ENCODE measurements around the gene P4HTM.

The P4HTM gene

DNA sequence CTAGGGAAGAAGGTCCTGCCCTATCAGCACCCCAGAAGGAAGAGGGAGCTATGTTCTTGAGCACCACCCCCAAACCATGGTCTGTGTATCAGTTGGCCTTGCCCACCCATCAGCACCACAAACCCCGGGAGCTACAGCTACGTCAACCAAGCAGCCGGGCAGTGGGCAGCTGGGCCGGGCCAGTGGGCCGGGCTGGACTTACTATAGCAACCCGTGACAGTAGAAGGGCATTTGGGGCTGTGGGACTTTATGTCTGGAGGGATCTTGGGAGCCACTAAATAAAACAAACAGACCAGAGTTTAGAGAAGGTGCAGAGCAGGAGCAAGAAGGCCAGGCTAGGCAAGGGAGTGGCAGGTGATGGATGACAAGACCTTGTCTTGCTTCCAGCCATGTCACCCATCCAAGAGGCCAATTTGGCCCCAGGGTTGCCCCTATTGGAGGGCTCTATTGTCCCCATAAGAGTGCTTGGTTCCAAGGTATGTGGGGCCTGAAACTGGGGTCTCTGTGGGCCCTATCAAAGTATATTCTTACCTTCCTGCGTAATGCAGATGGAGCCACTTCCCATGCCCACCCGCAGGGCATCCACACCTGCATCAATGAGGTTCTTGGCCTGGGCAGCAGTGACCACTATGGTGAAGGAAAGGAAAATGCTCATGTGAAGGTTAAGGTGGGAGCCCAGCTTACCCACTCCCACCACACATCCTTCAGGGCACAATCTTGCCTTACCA, 35.9 kb downstream of the P4HTM start:
- DNase-seq = no peak

DNA sequence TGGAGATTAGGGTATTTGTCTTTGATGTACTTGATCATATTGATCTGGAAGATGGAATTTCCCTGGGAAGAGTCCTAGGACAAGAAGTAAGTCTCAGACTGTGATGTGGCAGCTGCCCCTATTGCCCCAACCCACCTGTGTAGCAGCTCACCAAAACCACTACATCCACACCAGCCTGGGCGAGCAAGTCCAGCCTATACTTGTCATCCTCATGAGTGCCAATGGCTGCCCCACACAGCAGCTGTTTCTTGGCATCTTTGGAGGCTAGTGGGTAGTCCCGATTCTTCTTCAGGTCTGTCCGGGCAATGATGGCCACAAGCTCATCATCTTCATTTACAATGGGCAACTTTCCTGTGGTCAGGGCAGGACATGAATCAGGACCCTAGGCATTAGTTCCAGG, 36.5 kb downstream of the P4HTM start:
- DNase-seq = no peak

DNA sequence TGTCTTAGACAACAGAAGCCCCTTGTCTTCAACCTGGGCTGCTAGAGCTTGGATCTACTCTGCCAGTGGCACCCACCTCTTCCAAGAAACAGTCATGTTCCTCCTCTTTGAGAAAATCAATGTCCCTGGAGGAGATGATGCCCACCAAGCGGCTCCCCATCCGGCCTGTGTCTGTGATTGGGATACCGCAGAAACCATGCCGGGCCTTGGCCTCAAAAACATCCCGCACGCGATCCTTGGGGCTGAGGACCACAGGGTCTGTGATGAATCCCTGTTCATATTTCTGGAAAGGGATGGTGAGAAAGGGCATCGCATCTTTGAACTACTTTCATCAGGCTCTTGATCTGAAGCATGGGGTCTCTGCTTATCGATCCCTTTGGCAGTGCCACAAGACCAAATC, 37.6 kb downstream of the P4HTM start:
- DNase-seq = no peak

DNA sequence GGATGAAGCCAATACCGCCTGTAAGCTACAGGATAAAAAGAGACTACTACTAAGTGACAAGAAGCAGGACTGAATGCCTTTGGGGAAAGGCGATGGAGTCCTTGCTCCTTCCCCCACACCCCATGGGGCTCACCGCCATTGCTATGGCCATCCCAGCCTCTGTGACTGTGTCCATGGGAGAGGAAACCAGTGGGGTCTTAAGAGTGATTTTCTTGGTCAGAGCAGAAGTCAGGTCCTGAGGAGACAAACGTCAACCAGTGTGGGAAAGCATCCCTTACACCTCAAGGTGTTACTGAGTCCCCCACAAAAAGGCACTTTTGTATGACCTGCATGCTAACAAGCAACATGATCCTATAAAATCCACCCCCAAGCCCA, 38.2 kb downstream of the P4HTM start:
- no peak for DNase-seq

DNA sequence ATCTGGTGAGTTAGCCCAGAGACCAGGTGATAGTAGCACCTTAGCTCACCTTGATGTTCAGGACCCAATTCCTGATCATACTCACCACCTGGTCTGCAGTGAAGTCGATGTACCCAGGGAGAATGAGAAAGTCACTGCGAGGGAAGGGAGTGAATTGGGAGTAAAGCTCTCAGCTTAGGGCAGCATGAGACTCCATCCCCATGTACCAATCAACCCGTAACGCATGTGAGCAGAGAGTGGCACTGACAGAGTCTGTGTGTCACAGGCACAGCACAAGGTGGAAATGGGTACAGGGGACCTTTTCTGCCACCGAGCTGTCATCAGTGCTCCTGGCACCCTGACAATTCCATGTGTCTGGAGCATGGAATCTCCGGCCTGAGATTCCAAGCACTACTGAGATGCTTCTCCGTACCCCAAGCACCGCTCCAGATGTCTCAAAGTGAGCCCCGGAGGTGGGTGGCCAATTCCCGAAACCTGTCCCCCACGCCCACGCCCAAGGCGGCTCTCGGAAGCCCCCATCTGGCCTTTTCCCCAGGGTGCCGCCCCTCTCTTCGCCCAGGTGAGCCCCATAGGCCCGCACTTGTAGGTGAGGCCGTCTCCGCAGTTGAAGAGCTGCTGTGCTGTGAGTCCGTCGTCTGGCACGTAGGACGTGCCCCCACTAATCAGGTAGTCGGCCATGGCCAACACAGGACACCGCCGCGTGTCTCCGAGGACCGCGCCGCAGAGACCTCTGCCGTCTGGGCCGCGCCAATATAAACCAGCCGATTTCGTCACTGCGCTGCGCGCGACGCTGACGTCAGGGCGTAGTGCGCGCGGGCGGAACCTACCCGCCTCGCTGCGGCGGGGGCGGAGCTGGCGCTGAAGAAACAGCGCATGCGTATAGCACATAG, 38.9 kb downstream of the P4HTM start, which contains the start of gene IMPDH2:
Gene IMPDH2 (minus strand): TSS at position 726 of the 890 bp plus-strand sequence. CDS start 48 bp downstream, at position 678.
- no peak for DNase-seq

DNA sequence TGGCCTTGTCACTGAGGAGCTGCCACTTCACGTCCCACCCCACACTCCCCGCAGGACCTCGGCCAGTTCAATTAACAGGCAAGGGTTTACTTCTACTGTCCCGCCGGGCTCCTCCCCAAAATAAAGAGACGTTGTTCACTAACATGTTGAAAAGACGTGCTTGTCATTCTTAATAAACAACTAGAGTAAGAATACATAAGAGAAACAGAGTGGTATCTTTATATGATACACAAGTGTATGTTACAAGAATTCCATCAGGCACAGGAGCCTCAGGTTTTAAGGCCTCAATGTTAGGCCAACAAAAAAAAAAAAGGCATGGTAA, 39.5 kb downstream of the P4HTM start:
- no peak for DNase-seq

DNA sequence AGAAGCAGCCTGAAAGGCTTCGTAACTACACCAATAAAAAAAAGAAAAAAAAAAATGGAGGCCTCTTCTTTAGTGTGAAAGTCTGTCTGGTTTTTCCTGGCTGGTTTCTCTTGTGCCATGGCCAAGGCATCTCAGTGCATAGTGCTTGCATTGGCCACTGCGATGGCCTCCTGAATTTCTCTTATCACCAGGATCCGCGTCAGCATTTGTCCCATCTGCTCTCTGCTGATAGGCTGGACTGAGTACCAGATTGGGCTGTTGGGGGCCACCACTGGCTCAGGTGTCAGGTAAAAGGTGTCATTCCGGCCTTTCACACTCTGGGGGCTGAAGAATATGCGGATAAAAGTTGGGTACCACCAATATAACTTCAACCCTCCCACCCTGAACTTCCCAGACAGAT, 40.3 kb downstream of the P4HTM start:
- no peak for DNase-seq

DNA sequence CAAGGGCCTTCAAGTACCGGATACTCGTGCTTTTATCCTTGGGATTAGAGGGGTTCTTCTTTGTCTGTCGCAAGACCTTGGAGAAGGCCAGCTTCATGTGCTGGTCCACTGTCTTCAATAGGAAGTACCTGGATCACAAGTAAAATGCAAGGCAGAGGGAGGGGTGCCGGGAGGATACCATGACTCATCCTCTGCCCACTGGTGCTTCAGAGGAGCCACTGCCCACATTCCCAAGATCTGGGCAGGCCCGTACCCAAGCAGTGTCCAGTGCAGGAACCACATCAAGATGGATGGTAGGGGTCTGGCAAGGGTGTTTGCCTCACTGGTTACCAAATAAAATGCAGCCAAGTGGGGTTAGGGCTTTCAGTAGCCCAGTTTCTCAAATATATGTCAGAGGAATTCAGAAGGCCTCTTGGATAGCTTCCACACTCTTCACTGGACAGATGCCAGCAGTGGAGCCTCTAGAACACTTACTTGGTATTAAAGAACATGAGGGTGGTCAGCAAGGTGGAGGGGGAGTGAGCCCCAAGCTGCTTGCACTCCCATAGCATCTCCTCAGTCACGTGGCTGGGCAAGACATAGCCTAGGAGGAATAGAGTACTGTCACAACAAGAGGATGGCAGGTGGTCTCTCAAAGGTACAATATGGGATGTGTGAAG, 42.7 kb downstream of the P4HTM start:
- no peak for DNase-seq

DNA sequence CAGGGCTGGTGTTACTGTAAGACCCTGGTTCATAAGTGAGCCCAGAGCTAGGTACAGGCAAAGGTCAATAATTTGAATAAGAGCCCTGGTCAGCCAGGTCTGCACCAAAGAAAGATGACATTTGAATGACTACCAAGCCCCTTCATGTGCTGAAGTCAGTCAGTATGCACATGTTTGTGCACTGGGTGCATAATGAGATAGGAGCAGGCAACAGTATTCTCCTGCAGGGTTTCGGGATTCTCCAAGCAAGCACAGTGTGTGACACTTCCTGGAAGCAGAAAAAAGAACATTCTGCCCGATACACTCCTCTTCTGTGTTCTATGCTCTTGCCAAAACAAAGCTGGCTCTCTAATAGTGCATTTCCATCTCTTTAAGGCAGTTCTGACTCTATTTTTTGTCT, 44.6 kb downstream of the P4HTM start:
- DNase-seq = no peak

DNA sequence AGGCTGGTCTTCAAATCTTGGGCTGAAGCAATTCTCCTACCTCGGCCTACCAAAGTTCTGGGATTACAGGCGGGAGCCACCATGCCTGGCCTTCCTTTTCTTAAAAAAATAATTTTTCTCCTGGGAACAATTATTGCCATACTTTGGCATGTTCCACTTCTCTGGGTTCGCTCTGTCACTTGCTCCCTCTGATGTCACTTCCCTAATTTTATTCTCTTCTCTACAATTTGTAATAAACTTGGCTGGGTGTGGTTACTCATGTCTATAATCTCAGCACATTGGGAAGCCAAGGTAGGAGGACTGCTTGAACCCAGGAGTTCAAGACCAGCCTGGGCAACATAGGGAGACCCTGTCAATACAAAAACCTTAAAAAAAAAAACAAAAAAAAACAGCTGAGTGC, 45.2 kb downstream of the P4HTM start:
- DNase-seq = no peak

DNA sequence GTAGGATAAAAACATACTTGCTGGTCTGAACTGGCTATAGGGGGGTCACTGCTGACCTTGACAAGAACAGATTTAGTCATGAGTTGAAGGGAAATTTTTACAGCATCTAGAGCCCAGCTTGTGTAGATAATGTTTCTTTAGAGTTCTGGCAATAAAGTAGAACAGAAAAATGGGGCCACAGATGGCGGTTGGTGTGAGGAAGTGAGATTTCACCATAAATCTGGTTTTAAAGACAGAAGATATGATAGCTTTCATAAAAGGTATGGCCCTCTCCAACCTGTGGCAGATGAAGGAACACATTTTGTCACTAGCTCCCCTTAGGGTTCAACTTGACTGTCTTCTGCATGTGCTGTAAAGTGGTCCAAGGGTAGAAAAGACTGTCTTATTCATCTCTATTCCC, 63.5 kb downstream of the P4HTM start:
- no peak for DNase-seq

DNA sequence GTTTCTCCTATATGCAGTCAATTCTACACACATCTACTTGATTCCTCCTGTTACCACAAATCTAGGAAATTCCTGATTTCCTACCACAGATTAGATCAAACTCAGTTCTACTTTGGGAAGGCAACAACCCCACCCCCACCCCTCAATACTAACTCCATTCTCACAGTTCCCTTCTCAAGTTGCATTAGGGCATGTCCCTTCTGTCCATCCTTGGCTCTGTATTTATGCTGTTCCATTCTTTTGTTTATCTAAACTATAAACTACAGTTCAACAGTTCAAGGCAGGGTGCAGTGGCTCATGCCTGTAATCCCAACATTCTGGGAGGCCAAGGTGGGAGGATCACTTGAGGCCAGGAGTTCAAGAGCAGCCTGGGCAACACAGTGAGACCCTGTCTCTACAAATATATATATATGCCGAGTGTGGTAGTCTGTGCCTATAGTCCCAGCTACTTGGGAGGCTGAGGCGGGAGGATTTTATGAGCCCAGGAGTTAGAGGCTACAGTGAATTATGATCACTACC, 64.4 kb downstream of the P4HTM start:
- no peak for DNase-seq
